ENCODE measurements around the gene EBI3. TPM values are rescaled to one million over a fixed set of nuclear protein-coding genes. Genes with fewer than 3 reads are reported as not detected.

EBI3 gene
- total and polyA plus RNA-seq, 2 of the 13 experiments (the other 11 are each of a cell fraction or from before 2014, with no cell fraction given), result 3.4 TPM; not detected in 1

GRCh38 chr19:4182084-4182810, 47.1 kb upstream of the EBI3 start, which contains the start of the genes ANKRD24 and SIRT6:
Gene ANKRD24, plus strand, starts transcription at chr19:4182689. Its CDS starts 3,737 bp downstream, at chr19:4186426.
Gene SIRT6, minus strand, starts transcription at chr19:4182563. Its CDS starts 24 bp downstream, at chr19:4182539.
- Histone ChIP-seq H3K4me2 (ENCODE audit: low read depth, low read length) (peak within 1 kb of the TSS; percentile 94), H3K36me3 (replicated peaks in 1 of 2; ENCODE audit: control insufficient read depth in 1 of 2, insufficient read depth in 2 of 2, low read length in 2 of 2) (no peaks in the 10 kb centered on the region; a peak in 1 of 5 replicates), H3K4me3 (replicated peaks in 1 of 3; ENCODE audit: insufficient read depth in 1 of 3, low read depth in 2 of 3, low read length in 3 of 3) (peak within 1 kb of the TSS; percentile 74 to 95 (median 93)), H3K27me3 (ENCODE audit: control insufficient read depth in 1 of 2, insufficient read depth in 2 of 2, low read length in 2 of 2) (no peaks in the 10 kb centered on the region; a peak in 1 of 5 replicates), H4K20me1 (ENCODE audit: insufficient read depth, low read length) (no peaks in the 10 kb centered on the region), H3K9me3 (ENCODE audit: low read length) (no peaks in the 10 kb centered on the region), H3K4me1 (ENCODE audit: insufficient read depth, low read length) (peaks cover 42% of the 10 kb centered on the region), H3K27ac (ENCODE audit: extremely low read length, insufficient read depth, low read length) (peak within 1 kb of the TSS; percentile 46), H3K79me2 (ENCODE audit: insufficient read depth, low read length) (no peaks in the 10 kb centered on the region), H2AFZ (ENCODE audit: low read length) (no peak within 1 kb of the TSS), H3K9ac (ENCODE audit: insufficient read depth, low read depth, low read length) (peak within 1 kb of the TSS; percentile 84)
- ATAC-seq (peak; percentile 74), DNase-seq (ENCODE audit: low spot score) (peak; percentile 87), FAIRE-seq (peak; percentile 85)
- in situ Hi-C loops (cut with HindIII; ENCODE audit: extremely low pct_ligation_motif_present, low pct_unique_long_range_greater_than_20kb) (no loop called here), intact Hi-C loops (cut with micrococcal nuclease; ENCODE audit: unreplicated experiment) (no loop called here)
- CTCF ChIA-PET (ENCODE audit: low intra/inter-chr PET ratio, low total read pairs), result no interaction called here
- WGBS (ENCODE audit: low lambda C conversion rate), result 1% methylated on average over 19 of the region's 58 CpGs
- no TSS peak for BruUV-seq (replicated peaks)
- POLR2A ChIA-PET, result no interaction called here
- TF ChIP-seq XRCC5 (optimal IDR thresholded peaks at IDR 0.05; ENCODE audit: low read length) (peak; percentile 77), REL (CRISPR knock-in tag; conservative IDR thresholded peaks at IDR 0.05) (no peak), NBN (conservative IDR thresholded peaks at IDR 0.05) (no peak), TCF7L2 (IDR thresholded peaks at IDR 0.05; ENCODE audit: low read depth, low read length) (no peak), HMGXB4 (CRISPR knock-in tag; IDR thresholded peaks at IDR 0.05; ENCODE audit: borderline replicate concordance in 1 of 2, low read depth in 1 of 2) (peak; percentile 70 to 90; a peak in 3 of 4 replicates), GFI1 (CRISPR knock-in tag; IDR thresholded peaks at IDR 0.05; ENCODE audit: borderline replicate concordance) (no peak), ZNF557 (CRISPR knock-in tag; IDR thresholded peaks at IDR 0.05) (no peak), TBX2 (CRISPR knock-in tag; IDR thresholded peaks at IDR 0.05; ENCODE audit: borderline replicate concordance) (peak; percentile 74; the same call in 1 of the 2 replicates), STAG1 (CRISPR knock-in tag; IDR thresholded peaks at IDR 0.05) (no peak), RBM22 (optimal IDR thresholded peaks at IDR 0.05; ENCODE audit: low read length) (no peak), ZNF281 (CRISPR knock-in tag; IDR thresholded peaks at IDR 0.05; ENCODE audit: borderline replicate concordance) (no peak; the same call in 1 of the 2 replicates), KLF11 (CRISPR knock-in tag; IDR thresholded peaks at IDR 0.05) (no peak), PREB (CRISPR knock-in tag; IDR thresholded peaks at IDR 0.05) (no peak; the same call in 1 of the 2 replicates), ZNF749 (CRISPR knock-in tag; IDR thresholded peaks at IDR 0.05; ENCODE audit: borderline replicate concordance) (no peak), ZNF296 (CRISPR knock-in tag; conservative IDR thresholded peaks at IDR 0.05) (no peak), CREB3 (CRISPR knock-in tag; IDR thresholded peaks at IDR 0.05) (no peak), NR2F6 (IDR thresholded peaks at IDR 0.05) (no peak), NR2F6 (CRISPR knock-in tag; IDR thresholded peaks at IDR 0.05) (peak; percentile 65; the same call in 1 of the 2 replicates)
